Psoas muscle (tissue), 8 donors: ENCODE measurements around the gene TMEM240. TPM values are rescaled to one million over a fixed set of nuclear protein-coding genes. Genes with fewer than 3 reads are reported as not detected.

ENCODE experiments used
- ATAC-seq, 4 donors: fragments of 200-7000 bp; cut with Tn5 transposase; one replicate each; pipeline ENCODE4 v1.9.1; 2020; ENCODE audit warnings: moderate library complexity in 3 of 4, mild to moderate bottlenecking in 2 of 4
- DNase-seq, 2 donors: peaks; one replicate each; pipeline ENCODE4 v3.0.0-alpha.2; 2020
- H3K27ac ChIP-seq: fragments of 200-600 bp; one replicate; pipeline ENCODE4 v1.8.0; 2022
- H3K27me3 ChIP-seq, 3 donors: fragments of 200-600 bp in 1 of 3; one replicate each; pipeline versions ENCODE4 v1.6.1 to v1.8.0; 2013 to 2022; ENCODE audit warnings: low read length in 2 of 3, mild to moderate bottlenecking in 2 of 3, moderate library complexity in 1 of 3; ENCODE audit not compliant: insufficient read depth in 3 of 3
- H3K36me3 ChIP-seq, 2 donors: fragments of 200-600 bp in 1 of 2; one replicate each; pipeline versions ENCODE4 v1.6.1 to v1.8.0; 2013 to 2022; ENCODE audit warnings: low read depth in 1 of 2, mild to moderate bottlenecking in 1 of 2, moderate library complexity in 1 of 2; ENCODE audit not compliant: insufficient read depth in 1 of 2
- H3K4me1 ChIP-seq: fragments of 200-600 bp; one replicate; pipeline ENCODE4 v1.8.0; 2022
- H3K4me3 ChIP-seq: fragments of 200-600 bp; one replicate; pipeline ENCODE4 v1.8.0; 2022; ENCODE audit warnings: mild to moderate bottlenecking
- H3K9me3 ChIP-seq: fragments of 200-600 bp; one replicate; pipeline ENCODE4 v1.8.0; 2022
- WGBS, 3 donors: extraction: QIAGEN DNeasy Blood & Tissue Kit; methylation state at CpG; one replicate each; pipeline versions ENCODE4 v1.1.6 to v1.1.7; 2013; 5-methylcytosine and 5-hydroxymethylcytosine counted together
- intact Hi-C, 2 donors: fragments of 100-400 bp; cut with DNase I; formaldehyde crosslinking; loops; one replicate each; pipeline versions ENCODE4 v1.11.0 to v1.14.2; 2022
- polyA plus RNA-seq, 3 donors: library from polyadenylated mRNA; stranded (reverse); fragments of 200-250 nt; gene quantifications; one replicate each; pipeline ENCODE4 v1.2.3, GENCODE V29; 2013
- total RNA-seq, 4 donors: library from RNA; stranded (reverse); fragmentation: NEBNext Ultra II Directional in 2 of 4; extraction: Animal tissue kit (Norgen Biotek cat#: 25700) in 2 of 4; gene quantifications; one replicate each; pipeline versions ENCODE4 v1.2.1 to v1.2.4, GENCODE V29; 2021 to 2023
- TF ChIP-seq, protein P1 (sequence below): fragments of 200-600 bp; IDR thresholded peaks from one replicate; pipeline ENCODE4 v1.8.0; 2022; ENCODE audit warnings: antibody characterized with exemption
- donor health status: healthy with polysubstance abuse.
- donor health status: DM: no; HTN: no; CAD: no; lungs with moderate emphysema.
- donor health status: Bipolar disorder and iron deficiency.
- donor health status: healthy.
- donor health status: DM: yes; HTN: yes; CAD: no.
- donor health status: DM: no; HTN: no; CAD: no.
- donor health status: DM: no; HTN: no; CAD: no.
- donor health status: DM: yes; HTN: yes; CAD: no.

The TMEM240 gene
- total and polyA plus RNA-seq, 7 donors, result 0.55 to 1.8 (median 1.2) TPM

- Histone ChIP-seq H3K9me3 (no peaks in the 10 kb centered on the region), H3K4me3 (peak overlapping the region; percentile 41), H3K36me3 (peaks cover 8 to 54% of the 10 kb centered on the region in 2 donors), H3K27me3 (no peaks in the 10 kb centered on the region), H3K4me1 (peaks cover 42% of the 10 kb centered on the region), H3K27ac (peak overlapping the region; percentile 89)
- 27 to 52% (median 32%) methylated on average over 9 to 10 of the region's 10 CpGs for WGBS, 3 donors
- DNase-seq (no peak), ATAC-seq (peak in 1 of 4 donors; percentile 14)
- TF ChIP-seq, protein P1, sequence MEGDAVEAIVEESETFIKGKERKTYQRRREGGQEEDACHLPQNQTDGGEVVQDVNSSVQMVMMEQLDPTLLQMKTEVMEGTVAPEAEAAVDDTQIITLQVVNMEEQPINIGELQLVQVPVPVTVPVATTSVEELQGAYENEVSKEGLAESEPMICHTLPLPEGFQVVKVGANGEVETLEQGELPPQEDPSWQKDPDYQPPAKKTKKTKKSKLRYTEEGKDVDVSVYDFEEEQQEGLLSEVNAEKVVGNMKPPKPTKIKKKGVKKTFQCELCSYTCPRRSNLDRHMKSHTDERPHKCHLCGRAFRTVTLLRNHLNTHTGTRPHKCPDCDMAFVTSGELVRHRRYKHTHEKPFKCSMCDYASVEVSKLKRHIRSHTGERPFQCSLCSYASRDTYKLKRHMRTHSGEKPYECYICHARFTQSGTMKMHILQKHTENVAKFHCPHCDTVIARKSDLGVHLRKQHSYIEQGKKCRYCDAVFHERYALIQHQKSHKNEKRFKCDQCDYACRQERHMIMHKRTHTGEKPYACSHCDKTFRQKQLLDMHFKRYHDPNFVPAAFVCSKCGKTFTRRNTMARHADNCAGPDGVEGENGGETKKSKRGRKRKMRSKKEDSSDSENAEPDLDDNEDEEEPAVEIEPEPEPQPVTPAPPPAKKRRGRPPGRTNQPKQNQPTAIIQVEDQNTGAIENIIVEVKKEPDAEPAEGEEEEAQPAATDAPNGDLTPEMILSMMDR, result no peak
- intact Hi-C loops, result no loop called here
Observed at GRCh38 chr1:1567891-1568291, 27.5 kb upstream of the TMEM240 start.

GRCh38 chr1:1567152-1567875 is 26.9 kb upstream of the TMEM240 start:
- intact Hi-C loops, result no loop called here
- DNase-seq, result peak; percentile 35 to 84
- H3K27ac ChIP-seq, result peak overlapping the region; percentile 89
- 34 to 64% (median 38%) methylated on average over 31 of the region's 31 CpGs for WGBS, 3 donors
- TF ChIP-seq, protein P1, result no peak
- H3K4me1 ChIP-seq, result peaks cover 41% of the 10 kb centered on the region
- peaks cover 8 to 55% of the 10 kb centered on the region in 2 donors for H3K36me3 ChIP-seq
- peak overlapping the region; percentile 41 for H3K4me3 ChIP-seq
- H3K27me3 ChIP-seq, result no peaks in the 10 kb centered on the region
- peak; percentile 70 to 82 (median 76) for ATAC-seq
- H3K9me3 ChIP-seq, result no peaks in the 10 kb centered on the region

DNA sequence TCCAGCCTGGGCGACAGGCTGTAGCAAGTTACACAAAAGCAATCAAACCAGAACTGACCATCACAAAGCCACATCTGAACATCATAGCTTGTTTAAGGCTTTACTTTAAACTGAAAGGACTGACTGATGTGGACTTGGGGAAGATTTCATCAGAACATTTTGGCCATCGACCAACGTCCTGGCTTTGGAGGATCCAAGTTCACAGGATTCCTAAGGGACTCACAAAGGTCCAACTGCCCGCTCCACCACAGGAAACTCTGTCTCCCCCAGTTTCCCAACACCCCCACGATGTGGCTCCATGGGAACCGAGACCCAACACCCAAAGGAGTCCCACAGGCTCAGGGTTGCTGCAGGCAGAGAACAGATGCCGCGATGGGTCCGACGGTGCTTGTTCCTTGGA is 24.9 kb upstream of the TMEM240 start:
- ATAC-seq (no peak), DNase-seq (no peak)
- Histone ChIP-seq H3K4me3 (no peak overlapping the region), H3K36me3 (peaks cover 8 to 65% of the 10 kb centered on the region in 2 donors), H3K27me3 (no peaks in the 10 kb centered on the region), H3K4me1 (peaks cover 41% of the 10 kb centered on the region), H3K27ac (peak overlapping the region; percentile 89), H3K9me3 (no peaks in the 10 kb centered on the region)
- TF ChIP-seq, protein P1, result no peak
- WGBS, 3 donors, result 83 to 84% (median 83%) methylated on average over 10 of the region's 10 CpGs
- intact Hi-C loops, result no loop called here

- 77 to 81% (median 80%) methylated on average over 19 of the region's 19 CpGs for WGBS, 3 donors
- Histone ChIP-seq H3K27ac (no peak overlapping the region), H3K9me3 (no peaks in the 10 kb centered on the region), H3K4me3 (no peak overlapping the region), H3K36me3 (peaks cover 8 to 61% of the 10 kb centered on the region in 2 donors), H3K4me1 (peaks cover 36% of the 10 kb centered on the region), H3K27me3 (no peaks in the 10 kb centered on the region)
- intact Hi-C loops, result loop anchor here in 1 of 2 donors (5.0 kb wide), 1 partner anchor 47 kb away; no protein-coding TSS in a partner anchor
- ATAC-seq, result no peak
- DNase-seq, result no peak
- TF ChIP-seq, protein P1, result no peak
Observed at GRCh38 chr1:1564268-1564667, 23.8 kb upstream of the TMEM240 start.
